Cerebellar nuclear complex (tissue), 1 donor: ENCODE results near the gene PHF2.

Experiments
- DNase-seq, 2 experiments: peaks; one replicate each; lab custom pipeline; 2025; lab: John Stamatoyannopoulos, UW

The PHF2 gene

DNA sequence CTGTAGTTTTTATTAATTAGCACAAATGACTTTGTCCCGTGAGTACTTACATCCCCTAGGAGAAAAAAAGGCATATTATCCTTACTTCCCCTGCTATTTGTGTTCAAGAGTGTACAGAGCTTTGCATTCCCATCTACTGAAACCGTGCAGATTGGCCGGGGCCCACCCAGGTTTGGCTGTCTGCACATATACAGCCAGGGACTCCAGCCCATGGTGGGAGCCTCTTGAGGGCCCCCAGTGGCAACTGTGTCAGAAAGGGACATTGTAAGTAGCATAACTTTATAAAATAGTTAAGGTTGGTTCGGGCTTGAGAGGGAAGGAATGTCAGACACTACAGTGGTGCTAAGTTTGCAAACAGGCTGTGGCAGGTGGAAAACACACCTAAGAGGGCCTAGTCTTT lies 24.7 kb downstream of the PHF2 start:
- no peak for DNase-seq

DNA sequence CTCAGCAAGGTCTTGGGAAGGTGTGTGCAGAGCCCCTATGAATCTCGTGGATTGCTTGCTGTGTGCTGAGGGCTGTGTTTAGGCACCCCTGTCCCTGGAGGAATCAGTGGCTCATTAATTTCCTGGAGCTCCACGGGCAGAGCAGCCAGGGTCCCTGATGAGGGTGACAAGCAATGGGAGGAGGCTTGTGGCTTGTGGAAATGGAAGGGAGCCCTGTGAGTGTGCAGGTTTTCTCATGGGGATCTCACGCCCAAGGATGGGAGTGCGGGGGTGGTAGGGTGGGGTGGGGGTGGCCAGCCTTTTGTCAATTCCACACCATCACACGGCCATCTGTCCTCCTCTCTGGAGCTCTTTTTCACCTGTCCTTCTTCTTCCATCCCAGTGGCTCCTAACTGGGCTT lies 25.3 kb downstream of the PHF2 start:
- no peak for DNase-seq

DNA sequence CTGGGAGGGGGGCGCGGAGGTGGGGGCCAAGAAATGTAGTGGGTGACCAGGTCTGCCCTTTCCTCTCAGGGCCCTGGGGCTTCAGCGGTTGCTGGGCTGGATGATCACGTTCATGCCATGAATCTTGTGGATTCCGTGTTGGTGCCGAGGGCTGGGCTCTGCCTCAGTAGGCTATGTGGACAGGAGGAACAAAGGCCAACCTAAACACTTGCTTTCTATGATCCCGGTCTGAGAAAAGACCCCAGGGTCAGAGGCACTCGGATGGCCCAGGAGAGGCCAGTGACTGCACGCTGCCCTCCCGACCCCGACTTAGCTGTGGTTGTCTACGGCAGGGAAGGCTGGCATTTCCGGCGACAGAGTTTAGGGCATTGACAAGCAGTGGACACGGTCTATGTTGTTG lies 26.6 kb downstream of the PHF2 start:
- DNase-seq = no peak

DNA sequence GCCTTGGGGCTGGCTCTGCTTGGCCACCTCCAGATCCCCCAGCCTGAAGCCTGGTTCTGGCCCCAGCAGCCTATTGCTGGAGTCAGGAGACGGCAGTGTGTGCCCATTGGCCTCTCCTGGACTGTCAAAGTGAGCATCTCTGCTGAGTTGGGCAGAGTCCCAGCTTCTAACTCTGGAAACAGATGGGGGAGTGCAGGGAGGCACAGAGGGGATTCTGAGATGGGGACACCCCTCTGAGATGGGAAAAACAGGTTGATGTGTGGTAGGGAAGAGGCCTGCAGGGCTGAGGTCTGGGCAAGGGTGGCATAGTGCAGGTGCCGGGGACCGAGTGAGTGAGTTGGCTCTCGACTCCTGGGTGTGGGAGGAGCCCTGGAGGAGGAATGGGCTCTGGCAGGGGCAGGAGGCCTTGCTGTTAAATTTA lies 27.5 kb downstream of the PHF2 start:
- DNase-seq = no peak

DNA sequence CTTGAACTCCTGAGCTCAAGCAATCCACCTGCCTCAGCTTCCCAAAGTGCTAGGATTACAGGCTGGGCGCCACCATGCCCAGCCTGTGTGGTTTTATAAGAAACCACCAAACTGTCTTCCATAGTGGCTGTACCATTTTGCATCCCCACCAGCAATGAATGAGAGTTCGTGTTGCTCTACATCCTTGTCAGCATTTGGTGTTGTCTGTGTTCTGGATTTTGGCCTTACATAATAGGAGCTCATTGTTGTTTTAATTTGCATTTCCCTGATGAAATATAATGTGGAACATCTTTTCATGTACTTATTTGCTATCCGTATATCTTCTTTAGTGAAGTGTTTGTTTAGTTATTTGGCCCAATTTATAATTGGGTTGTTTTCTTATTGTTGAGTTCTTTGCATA lies 29.8 kb downstream of the PHF2 start:
- DNase-seq = no peak

DNA sequence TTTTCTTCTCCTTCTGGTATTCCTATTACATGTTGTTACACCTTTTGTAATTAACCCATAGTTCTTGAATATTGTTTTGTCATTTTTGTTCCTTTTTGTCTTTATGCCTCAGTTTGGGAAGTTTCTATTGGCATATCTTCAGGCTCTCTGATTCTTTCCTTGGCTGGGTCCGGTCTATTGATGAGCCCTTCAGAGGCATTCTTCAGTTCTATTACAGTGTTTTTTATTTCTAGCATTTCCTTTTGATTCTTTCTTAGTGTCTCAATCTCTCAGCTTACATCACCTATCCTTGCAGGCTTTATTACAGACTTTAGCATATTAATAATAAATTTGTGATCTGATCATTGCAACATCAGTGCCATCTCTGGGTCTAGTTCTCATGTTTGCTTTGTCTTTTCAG lies 33.8 kb downstream of the PHF2 start:
- no peak for DNase-seq

DNA sequence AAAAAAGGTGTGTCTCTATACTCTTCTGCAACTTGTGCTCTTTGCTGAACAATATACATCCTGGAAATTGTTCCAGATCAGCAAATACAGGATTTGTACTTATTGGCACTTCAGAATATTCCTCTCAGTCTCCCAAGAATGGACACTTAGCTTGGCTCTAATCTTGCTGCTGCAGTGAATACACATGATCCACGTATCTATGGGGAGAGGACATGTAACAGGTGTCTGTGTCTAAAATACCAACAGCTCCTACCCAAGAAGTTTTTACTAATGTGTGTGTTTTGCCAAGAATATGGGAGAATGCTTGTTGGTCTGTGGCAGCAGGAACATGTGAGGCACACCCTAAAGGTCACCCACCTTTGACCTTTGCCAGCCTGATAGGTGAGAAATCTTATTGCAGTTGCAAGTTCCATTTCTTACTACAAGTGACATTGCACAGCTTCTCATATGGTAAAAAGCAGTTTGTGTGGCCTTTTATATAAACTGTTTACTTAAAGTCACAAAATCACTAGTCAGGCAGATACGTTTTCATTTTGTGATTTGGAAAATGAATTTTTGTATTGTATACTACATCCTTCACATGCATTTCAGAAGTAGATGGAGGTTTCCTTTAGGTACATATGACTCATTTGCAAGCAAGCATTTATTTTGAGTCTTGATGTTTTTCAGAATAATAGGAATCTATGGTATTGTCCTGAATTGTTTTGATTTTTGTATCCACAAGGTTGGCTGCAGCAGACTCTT lies 35.8 kb downstream of the PHF2 start:
- DNase-seq = no peak

DNA sequence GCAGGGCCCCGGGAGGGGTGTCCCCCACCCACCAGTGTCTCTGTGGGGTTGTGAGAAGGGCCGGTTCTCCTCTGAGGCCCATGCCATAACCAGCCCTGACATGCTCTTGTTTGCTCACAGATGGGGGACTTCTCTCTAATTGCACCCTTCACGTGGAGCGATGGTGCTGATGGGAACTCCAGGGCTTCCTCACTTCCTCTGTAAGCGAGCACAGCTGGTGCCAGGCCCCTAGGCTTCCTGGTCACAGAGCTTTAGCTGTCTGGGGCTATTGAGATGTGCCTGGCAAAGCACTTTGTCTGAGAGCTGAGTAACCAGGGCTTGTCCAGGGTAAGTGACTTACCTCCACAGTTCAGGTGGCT lies 36.4 kb downstream of the PHF2 start:
- DNase-seq = no peak

DNA sequence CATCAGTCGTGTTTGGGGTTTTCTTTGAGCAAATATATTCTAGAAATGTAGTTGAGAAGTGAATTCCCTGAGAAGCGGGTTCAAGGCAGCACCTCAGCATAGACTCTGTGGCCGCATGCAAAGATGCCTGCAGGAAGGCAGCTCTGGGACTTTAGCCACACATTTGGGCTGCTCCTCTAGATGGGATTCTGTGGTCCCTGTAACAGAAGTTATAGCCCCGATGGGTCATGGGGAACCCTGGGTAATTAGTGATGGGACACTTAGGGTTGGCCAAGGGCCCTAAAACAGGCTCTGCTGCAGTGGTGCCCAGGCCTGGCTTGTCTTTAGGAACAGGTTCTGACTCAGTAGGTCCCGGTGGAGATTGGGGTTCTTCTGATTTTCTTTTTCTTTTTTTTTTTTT lies 36.8 kb downstream of the PHF2 start:
- DNase-seq = no peak

DNA sequence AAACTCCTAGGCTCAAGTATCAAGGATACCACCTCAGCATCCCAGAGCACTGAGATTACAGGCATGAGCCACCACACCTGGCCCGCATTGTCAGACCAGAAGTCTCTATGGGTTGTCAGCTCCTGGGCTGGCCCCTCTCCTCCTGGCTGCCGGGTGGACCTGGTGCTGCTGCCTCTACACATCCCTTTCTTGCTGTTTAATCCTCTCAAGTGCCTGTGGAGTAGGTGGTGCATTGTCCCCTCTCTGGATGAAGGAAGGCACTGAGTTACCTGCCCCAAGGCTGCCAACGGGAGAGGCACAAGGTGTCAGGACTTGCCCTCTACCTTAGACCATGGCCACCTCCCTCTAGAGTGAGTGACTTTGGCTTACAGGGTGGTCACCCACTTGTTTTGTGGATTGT lies 37.4 kb downstream of the PHF2 start:
- DNase-seq = no peak

DNA sequence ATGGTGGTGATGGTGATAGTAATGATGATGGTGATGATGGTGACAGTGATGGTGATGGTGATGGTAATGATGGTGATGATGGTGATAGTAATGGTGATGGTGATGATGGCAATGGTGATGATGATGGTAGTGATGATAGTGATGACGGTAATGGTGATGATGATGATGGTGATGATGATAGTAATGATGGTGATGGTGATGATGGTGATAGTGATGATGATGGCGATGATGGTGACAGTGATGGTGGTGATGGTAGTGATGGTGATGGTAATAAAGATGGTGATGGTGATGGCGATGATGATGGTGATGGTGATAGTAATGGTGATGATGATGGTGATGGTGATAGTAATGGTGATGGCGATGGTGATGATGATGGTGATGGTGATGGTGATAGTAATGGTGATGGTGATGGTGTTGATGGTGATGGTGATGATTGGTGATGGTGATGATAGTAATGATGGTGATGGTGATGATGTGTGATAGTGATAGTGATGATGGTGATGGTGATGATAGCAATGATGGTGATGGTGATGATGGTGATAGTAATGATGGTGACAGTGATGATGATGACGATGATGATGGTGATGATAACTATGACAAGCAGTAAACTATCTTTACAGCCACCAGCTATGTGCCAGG lies 38.6 kb downstream of the PHF2 start:
- DNase-seq = no peak

DNA sequence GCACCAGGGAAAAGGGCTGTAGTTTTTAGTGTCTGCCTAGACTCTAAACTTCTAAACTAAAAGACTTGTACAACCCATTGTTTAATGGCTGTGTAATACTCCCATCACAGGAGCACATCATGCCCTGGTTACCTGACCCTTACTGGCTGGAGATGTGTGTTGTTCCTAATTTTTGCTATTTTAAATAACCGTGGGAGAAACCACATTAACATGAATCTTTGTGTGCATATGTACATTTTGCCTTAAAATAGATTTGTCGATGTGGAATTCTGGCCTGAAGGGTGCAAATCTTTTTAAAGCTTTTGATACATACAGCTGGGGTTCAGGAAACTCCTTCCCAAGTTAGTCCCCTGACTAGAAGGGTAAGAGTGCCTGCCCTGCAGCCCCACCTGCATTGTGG lies 39.7 kb downstream of the PHF2 start:
- no peak for DNase-seq

DNA sequence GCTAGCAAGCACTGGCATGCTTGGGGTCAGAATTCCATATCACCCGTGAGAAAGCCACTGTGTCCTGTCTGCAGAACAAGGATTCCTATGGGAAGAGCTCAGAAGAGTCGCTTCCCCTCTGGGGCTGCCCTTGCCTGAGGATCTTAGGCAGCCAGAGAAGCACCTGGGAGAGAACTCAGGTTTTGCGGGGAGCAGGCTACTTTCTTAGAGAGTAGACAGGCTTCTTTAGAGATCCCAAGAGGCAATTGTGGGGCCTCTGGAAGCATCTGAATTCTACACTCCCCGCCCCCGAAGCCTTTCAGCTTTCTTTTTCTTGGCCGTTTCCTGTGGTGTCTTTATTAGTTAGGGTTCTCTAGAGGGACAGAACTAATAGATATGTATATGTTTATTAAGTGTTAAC lies 40.9 kb downstream of the PHF2 start:
- no peak for DNase-seq

DNA sequence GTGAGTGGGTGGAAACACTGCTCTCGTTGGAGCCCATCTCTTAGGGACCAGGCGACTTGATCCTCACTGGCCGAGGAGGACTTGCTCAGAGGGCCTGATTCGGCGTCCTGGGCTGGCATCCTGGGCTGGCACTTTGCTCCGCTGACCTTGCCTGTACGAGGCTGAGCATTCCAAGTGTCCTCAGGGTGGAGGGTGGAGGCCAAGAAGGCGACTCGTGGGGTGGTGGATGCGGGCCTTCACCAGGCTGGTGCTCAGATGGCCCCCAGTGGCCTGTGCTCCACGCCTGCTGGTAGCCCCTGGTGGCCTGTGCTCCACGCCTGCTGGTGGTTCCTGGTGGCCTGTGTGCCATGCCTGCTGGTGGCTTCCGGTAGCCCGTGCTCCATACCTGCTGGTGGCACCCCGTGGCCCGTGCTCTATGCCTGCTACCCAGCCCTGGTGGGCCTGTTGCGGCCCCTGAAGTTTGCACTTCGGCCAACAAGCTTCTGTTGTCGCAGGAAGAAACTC lies 42.9 kb downstream of the PHF2 start:
- no peak for DNase-seq

DNA sequence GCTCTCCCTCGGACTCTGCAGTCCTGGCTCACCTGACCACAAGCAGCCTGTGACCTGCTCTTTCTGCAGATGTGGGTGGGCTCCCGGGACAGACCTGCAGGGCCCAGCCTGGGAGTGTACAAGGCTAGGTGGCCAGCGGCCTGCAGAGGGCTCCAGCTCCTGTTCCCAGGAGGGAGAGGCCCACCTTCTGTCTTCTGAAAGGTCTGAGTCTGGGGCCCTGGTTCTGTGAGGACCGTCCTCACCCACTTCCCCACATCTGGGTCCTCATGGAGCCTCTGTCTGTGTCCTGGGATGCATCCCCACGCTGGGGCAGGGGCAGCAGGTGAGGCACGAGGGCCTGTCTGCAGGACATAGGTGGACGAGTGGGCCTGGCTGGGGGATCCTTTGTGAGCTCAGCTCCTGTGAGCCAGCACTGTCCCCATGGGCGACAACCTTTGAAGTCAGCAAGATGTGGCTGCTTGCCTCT lies 43.7 kb downstream of the PHF2 start:
- DNase-seq = no peak

DNA sequence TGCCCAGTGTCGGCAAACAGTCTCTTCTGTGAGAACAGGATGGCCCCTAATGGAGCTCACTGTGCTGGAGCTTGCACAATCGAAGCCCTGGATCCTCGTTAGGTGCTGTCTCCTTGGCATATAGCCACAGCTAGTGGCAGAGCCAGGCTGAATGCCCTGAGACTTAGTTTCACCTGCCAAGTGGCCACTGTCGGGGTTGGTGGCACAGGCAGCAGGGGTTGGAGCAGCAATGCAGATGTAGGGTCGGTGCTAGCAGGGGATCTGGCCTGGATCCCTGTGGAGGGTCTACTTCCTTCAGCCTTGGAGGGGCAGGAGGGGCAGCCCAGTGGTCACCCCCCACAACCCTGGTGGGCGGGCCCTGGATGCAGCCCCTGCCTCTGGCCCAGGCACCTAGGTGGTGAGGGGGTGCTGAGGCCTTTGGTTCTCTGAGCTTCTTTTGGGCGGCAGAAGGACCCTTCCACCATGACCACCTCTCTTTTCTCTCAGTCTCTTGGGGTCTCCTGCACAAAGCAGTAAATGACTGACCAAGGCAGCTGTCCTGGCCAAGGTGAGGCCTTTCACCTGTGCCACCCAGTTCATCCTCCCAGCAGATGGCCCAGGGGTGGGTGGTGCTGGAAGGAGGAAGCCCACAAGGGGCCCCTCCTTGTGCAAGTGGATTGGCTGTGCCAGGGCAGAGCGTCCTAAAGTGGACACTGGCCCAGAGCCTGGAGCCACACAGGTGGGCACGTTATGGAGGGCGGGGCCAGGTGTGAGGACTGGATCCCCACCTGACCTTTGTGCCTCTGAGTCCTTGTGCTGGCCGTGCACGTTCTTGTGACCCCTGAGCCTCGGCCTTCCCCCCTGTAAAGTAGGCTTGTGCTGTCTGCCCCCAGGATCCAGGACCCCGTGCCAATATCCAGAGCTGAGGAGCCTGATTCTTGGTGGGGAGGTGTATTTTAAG lies 44.8 kb downstream of the PHF2 start:
- peak in 1 of 2 experiments; percentile 19 for DNase-seq

DNA sequence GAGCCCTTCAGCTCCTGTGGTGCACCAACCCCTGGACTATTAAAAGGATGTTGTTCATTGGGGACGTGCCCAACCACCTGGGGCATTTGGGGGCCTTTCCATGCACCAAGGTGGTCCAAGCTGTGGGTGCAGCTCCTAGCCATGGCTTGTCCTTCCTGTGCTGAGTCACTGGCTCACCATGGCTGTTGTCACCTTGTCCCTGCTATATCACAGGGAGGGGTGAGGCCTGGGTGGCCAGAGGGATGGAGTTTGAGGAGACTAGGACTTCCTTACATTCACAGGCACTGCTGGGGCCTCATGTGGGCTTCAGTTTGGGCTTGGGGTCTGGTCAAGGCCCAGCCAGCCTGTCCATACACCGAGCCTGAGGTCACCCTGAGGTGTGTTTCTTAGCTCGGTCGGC lies 45.5 kb downstream of the PHF2 start:
- DNase-seq = no peak

DNA sequence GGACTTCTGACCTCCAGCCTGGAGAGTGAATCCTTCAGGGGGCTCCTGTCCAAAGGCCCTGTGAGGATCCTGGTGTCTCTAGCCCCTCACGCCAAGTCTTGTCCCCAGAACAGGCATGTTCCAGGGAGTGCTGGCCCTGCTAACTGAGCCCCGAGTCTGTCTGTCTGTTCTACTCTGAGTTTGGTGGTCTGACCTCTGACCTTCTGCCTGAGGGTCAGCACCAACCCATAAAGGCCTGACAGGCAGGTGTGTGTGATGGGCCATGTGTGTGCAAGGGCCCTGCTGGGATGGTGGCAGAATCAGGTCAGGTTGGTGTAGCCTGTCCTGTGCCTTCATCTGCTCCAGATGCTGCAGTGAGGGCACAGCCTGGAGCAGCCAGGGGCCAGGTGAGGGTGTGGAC lies 46.3 kb downstream of the PHF2 start:
- DNase-seq = no peak

DNA sequence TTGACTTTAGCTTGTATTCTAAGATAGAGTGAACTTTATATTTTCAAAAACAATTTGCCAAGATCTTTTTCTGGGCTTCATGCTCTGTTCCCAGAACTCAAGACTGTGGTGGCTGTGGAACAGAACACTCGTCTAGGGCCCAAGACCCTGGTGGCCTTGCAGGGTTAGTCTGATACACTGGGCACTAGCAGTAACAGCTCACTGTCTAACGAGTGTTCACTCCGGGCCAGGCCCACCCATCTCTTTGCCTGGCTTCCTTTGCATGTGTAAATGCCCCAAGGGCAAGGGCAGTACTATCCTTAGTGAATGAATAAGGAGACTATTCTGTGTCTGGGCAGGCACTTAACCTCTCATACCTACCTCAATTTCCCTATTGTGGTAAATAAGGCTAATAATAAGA lies 47.4 kb downstream of the PHF2 start:
- DNase-seq = no peak

DNA sequence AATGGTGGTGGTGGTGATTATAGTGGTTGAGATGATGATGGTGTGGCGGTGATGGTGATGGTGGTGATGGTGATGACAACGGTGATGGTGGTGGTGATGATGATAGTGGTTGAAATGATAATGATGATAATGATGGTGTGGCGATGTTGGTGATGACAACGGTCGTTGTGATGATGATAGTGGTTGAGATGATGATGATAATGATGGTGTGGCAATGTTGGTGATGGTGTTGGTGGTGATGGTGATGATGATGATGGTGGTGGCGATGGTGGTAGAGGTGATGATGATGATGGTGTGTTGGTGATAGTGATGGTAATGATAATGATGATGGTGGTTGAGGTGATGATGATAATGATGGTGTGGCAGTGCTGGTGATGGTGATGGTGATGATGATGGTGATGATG lies 48.0 kb downstream of the PHF2 start:
- no peak for DNase-seq

DNA sequence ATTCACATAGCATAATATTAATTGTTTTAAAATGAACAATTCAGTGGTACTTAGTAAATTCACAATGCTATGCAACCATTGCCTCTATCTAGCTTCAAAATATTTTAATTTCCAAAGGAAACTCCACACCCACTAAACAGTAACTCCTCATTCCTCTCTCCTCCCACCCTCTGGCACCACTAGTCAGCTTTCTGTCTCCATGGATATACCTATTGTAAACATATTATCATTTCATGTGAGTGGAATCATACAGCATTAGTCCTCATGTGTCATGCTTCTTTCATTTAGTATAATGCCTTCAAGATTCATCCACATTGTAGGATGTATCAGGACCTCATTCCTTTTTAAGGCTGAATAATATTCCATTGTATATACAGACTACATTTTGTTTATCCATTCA lies 48.6 kb downstream of the PHF2 start:
- no peak for DNase-seq

DNA sequence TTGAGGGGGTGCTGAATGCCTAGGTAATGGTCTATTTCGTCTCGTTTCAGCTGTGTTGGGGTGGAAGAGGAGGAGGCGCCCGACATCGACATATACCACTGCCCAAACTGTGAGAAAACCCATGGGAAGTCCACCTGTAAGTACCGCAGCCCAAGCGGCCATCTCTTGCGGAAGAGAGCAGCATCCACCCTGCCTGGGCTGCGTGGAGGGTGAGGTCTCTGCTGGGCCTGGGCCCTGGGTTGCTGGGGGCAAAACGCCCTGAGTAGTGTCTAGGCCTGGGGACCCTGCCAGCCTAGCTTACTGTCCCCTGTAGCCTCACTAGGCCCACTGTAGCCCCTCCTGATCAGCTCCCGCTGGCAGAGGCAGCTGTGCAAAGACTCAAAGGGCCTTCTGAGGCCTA lies 53.5 kb downstream of the PHF2 start:
- DNase-seq = no peak
